ENCODE measurements around the gene GPR55. TPM values are rescaled to one million over a fixed set of nuclear protein-coding genes. Genes with fewer than 3 reads are reported as not detected.

The GPR55 gene
- total and polyA plus RNA-seq, 8 donors = 0.06 to 0.24 (median 0.09) TPM; not detected in 3

DNA sequence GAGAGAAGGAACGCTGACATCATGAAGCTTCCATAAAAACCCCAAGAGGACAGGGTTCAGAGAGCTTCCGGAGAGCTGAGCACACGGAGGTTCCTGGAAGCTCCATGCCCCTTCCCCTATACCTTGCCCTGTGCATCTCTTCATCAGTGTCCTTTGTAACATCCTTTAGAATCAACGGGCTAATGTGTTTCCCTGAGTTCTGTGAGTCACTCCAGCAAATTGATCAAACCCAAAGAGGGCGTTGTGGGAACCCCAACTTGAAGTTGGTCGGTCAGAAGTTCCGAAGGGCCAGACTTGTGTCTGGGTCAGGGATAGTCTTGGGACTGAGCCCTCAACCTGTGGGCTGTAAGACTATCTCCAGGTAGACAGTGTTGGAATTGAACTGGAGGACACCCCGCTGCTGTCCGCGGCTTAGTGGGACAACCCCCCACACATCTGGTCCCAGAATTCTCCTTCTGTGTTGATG lies 25.9 kb upstream of the GPR55 start:
- Histone ChIP-seq H3K4me1 (no peaks in the 10 kb centered on the region), H3K36me3 (no peaks in the 10 kb centered on the region), H3K27me3 (peaks cover 0 to 7% of the 10 kb centered on the region in 2 donors), H3K4me3 (no peak overlapping the region), H3K9me3 (no peaks in the 10 kb centered on the region), H3K27ac (no peak overlapping the region)
- DNase-seq (no peak), ATAC-seq (no peak)
- intact Hi-C loops (cut with DNase I) = no loop called here
- TF ChIP-seq CTCF (IDR thresholded peaks at IDR 0.05) = no peak

DNA sequence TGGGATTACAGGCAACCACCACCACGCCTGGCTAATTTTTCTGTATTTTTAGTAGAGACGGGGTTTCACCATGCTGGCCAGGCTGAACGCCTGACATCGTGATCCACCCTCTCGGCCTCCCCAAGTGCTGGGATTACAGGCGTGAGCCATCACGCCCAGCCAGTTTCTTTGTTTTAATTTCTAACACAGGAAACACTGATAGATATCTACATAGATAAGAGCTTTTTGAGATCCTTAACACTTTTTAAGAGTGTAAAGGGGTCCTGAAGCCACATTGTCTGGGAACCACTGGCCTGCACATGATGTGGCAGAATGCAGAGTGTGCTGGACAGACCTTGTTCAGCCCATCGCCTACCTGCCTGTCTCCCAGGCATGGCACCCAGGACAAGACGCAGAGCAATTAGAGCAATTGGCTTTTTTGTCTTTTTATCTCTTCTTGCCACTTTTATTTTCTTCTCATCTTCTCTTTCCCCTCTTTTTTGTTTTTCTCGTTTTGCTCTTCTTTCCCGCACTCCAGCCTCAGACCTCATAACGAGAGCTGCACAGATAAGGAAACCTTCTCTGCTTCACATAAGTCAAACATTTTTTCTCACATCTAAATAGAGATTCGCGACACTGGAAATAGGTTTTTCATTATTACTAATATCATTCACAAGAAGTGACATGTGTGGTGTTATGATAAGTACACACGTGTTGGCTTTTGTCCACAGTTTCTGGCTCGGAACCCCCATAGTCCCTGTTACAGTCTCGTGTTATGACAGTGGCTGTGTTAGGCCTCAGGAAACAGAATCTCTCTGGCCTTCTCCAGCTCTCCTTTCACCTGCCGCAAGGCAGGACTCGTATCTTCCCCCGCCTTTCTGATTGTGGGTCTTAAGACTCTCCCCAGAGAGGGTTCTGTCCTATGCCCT lies 25.2 kb upstream of the GPR55 start:
- Histone ChIP-seq H3K27me3 (peaks cover 0 to under 1% of the 10 kb centered on the region in 2 donors), H3K4me3 (no peak overlapping the region), H3K9me3 (no peaks in the 10 kb centered on the region), H3K4me1 (no peaks in the 10 kb centered on the region), H3K27ac (no peak overlapping the region), H3K36me3 (no peaks in the 10 kb centered on the region)
- DNase-seq = no peak
- intact Hi-C loops (cut with DNase I) = no loop called here
- ATAC-seq = no peak
- TF ChIP-seq CTCF (IDR thresholded peaks at IDR 0.05) = no peak

GRCh38 chr2:230947908-230948365 lies 22.9 kb upstream of the GPR55 start:
- Histone ChIP-seq H3K9me3 (no peaks in the 10 kb centered on the region), H3K4me1 (no peaks in the 10 kb centered on the region), H3K36me3 (no peaks in the 10 kb centered on the region), H3K4me3 (no peak overlapping the region), H3K27ac (no peak overlapping the region), H3K27me3 (no peaks in the 10 kb centered on the region)
- no peak for TF ChIP-seq CTCF (IDR thresholded peaks at IDR 0.05)
- ATAC-seq (no peak), DNase-seq (no peak)
- intact Hi-C loops (cut with DNase I) = no loop called here

GRCh38 chr2:230947235-230947576 lies 22.2 kb upstream of the GPR55 start:
- H3K4me1 ChIP-seq = no peaks in the 10 kb centered on the region
- no peaks in the 10 kb centered on the region for H3K36me3 ChIP-seq
- H3K9me3 ChIP-seq = no peaks in the 10 kb centered on the region
- no peak for TF ChIP-seq CTCF (IDR thresholded peaks at IDR 0.05)
- H3K27me3 ChIP-seq = no peaks in the 10 kb centered on the region
- no peak for ATAC-seq
- intact Hi-C loops (cut with DNase I) = no loop called here
- H3K27ac ChIP-seq = no peak overlapping the region
- DNase-seq = no peak
- H3K4me3 ChIP-seq = no peak overlapping the region

GRCh38 chr2:230946429-230947234 lies 21.6 kb upstream of the GPR55 start:
- intact Hi-C loops (cut with DNase I) = no loop called here
- DNase-seq = no peak
- Histone ChIP-seq H3K27me3 (no peaks in the 10 kb centered on the region), H3K36me3 (no peaks in the 10 kb centered on the region), H3K4me1 (no peaks in the 10 kb centered on the region), H3K4me3 (no peak overlapping the region), H3K9me3 (no peaks in the 10 kb centered on the region), H3K27ac (no peak overlapping the region)
- no peak for TF ChIP-seq CTCF (IDR thresholded peaks at IDR 0.05)
- ATAC-seq = no peak

Data from left lung (tissue), 10 donors.